GM19351 (cell line): ENCODE results near the gene EML5.
A peak's percentile ranks its signal among the peaks of the same experiment; 100 is the strongest.

Experiments used
- ATAC-seq: cut with Tn5 transposase; IDR thresholded peaks from one replicate; pipeline ENCODE4 v1.9.1; 2021; ENCODE audit warnings: mild to moderate bottlenecking, moderate library complexity; ENCODE audit not compliant: unreplicated experiment

EML5 gene

GRCh38 chr14:88729159-88729558, 63.6 kb downstream of the EML5 start:
- ATAC-seq, result no peak

DNA sequence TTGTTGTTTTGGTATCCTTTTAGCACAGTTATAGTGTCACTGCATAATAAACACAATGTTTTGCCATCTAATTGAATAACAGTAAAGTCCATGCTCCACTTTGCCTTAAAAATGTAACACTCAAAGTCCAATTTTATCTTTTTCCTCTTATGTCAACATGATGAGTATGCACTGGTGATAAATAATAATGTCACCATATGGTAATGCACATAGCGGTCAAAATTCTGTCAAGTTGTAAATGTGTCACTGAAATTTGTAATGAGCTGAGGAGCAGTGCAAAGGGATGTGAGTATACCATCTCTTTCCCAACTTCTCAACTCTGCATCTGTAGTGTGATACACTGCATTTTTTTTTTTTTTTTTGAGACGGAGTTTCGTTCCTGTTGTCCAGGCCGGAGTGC, 65.7 kb downstream of the EML5 start:
- ATAC-seq, result no peak

DNA sequence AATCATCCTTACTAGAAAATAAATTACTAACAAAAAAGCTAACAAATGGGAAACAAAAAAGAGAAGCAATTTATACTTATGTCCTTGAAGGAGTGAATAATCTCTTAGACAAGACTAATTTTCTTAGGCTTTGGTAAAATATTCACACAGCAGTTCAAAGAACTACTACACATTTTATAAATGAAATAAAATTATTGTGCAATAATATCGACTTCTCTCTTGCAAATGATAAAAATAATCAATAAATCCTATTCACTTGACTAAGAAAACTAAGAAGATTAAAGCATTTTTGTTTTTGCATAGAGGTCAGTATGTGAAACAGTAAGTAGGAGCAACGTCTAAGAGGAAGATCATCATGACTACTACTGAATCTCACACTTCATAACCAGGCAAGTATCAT, 82.0 kb downstream of the EML5 start:
- no peak for ATAC-seq

DNA sequence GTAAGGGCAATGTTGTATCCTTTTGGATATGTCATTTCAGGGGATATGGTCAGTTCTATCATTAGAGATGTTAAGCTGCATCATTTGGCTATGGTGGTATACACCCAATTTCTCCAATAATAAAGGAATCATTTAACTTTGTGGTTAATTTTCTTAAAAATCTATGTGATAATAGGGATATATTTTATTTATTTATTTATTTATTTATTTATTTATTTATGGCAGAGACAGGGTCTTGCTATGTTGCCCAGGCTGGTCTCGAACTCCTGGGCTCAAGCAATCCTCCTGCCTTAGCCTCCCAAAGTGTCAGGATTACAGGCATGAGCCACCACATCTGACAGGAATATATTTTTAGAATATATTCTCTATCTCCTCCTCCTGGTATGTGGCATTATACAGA, 85.7 kb downstream of the EML5 start:
- no peak for ATAC-seq

DNA sequence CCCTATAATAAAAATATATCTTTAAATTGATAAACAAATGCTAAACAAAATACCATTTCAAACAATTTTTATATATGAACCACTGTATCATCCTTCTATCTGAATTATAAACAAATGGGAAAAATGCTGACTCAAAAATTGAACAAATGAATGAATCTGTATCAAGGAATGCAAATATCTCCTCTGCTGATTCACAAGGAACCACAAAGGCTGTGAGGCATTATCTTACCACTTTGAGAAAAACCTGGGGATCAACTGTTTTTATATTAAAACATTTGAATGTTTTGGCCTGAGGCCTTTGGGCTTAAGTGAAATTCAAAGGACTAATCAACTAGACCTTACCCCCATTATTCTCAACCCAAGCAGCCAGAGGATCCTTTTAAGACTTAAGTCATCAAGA, 86.3 kb downstream of the EML5 start:
- ATAC-seq, result no peak

DNA sequence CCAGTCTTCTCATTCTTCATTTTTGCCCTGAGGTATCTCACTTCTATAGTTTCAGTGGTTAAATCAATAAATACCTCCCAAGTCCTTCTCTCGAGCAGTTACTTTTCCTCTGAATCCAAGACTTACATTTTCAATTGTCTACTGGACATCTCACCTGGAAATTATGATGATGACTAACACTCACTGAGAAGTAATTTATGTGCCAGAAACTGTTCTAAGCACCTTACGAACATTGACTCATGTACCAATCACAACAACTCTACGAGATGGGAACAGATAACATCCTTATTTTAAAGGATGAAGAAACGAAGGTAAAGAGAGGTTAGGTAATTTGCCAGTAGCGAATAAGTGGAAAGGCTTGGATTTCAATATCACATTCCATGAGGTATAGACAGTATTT, 94.1 kb downstream of the EML5 start:
- no peak for ATAC-seq

DNA sequence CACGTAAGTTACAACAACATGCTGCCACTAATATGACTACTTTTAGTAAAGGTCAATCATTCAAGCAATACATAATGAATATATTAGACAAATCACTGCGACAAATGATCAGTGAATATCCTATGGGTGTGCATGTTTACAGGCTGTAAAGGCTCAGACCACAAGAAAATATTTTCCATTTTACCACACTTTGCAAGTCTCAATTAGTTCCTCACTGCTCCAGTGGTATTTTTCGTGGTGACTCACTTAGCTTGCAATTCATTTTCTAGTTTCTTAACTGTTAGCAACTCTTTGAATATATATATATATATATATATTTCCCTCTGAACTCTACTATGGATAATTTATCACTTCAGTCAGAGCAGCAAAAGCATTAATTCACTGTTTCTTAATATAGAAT, 96.9 kb downstream of the EML5 start:
- ATAC-seq, result no peak

DNA sequence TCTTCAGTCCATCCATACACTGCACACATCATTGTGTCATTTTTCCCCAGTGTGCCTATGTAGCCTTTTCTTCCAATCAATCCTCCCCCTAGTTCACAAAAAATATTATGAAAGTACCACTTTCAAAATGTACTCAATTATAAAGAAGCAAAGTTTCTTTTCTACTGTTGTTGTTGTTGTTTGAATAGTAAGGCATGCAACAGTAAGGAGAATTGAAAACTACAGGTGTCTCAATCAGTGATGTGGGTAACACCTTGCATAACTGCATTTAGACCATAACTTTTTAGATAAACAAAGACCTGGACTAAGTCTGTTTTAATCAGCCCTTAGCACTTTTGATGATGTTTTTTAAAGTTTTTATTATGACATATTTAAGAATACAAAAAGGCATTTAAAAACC, 104.4 kb downstream of the EML5 start:
- ATAC-seq, result no peak

GRCh38 chr14:88683119-88683518, 109.6 kb downstream of the EML5 start:
- no peak for ATAC-seq

DNA sequence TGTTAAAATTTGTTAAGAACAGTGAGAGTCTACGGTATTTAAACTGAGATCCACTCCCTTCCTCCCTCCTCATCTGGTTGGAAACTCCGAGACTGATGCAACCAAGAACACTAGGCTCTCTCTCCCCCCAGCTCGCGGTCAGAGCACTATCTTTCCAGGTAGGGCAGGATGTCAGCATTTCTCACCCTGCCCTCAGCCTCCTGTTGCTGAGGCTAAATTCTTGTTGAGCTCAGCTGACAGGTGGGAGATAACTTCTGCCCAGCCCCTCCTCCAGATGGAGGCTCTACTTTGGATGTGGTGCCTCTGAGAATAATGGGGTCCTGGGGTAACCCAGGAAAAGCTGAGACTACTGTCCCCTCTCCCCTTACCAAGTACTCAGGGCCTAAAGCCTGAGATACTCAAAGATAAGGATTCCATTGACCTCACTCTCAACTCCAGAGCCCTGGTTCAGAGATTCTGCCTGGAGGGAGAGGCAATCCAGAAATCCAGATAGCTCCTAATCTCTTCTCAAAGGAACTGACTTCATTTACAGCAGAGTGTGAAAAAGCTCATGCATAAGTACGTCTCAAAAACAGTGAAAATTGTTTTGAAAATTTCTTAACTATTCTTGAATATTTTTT, 110.1 kb downstream of the EML5 start:
- ATAC-seq, result no peak

- no peak for ATAC-seq
These were observed 110.8 kb downstream of the EML5 start for GRCh38 chr14:88681755-88682494.

GRCh38 chr14:88669346-88669745, 123.4 kb downstream of the EML5 start:
- no peak for ATAC-seq

DNA sequence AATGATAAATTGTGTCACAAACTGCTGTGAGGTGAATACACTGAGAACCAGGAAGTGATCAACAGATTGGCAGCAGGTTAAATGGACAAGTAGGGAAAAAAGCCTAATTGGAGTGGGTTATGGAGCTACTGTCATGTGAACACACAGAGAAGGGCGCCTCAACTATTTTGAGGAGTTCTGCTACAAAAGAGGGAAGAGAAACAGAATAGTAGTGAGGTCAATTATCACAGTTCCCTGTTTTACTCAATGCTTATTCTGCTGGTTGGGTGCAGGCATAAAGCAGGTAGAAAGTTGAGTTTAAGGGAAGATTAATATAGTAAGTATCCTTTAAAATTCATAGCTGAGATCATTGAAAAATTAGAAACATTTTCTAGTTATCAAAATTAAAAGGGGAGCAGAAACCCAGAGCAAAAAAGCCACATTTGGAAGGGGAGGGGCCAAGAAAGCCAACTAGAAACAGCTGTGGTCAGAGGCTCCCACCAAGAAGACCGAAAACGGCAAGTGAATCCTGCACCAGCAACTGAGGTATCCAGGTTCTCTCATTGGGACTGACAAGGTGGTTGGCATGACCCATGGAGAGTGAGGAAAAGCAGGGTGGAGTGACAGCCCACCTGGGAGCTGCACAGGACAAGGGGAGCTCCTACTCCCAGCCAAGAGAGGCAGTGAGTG, 124.2 kb downstream of the EML5 start:
- ATAC-seq, result peak; percentile 69

DNA sequence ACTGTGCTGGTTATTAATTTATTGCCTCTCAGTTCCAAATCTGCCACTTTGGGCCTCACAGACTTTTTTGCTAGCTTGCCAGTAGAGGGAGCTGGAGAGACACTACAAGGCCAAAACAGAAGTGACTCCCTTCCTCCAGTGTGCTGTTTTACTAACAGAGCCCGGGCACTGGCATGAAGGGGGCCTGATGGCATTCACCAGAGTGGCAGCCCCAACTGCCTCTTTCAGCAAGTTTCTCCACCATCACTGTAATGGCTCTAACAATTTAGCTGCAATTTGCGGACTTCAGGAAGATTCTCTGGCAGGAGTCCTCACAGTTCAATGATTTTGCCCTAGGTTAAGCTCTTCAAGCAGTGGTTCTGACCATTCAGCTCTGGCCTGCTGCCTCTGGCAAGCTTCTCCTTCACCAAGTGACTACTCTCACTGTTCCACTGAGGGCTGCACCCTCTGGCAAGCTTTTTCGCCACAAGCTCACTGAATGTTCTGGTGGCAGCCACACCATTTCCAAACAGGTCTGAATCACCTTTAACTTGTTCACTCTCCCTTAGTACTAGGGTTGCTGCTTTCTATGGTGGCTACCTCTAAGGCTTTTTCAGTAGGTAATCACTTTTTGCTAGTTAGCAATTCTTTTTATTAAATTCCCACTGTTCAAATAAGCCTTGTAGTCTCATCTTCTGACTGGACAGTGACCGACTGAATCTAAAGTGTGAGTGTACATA, 125.0 kb downstream of the EML5 start:
- ATAC-seq, result peak; percentile 77

GRCh38 chr14:88660056-88660455, 132.7 kb downstream of the EML5 start:
- ATAC-seq, result no peak

GRCh38 chr14:88639221-88639620, 153.5 kb downstream of the EML5 start:
- ATAC-seq, result no peak

- no peak for ATAC-seq
These were observed 160.2 kb downstream of the EML5 start for GRCh38 chr14:88632512-88632911.

DNA sequence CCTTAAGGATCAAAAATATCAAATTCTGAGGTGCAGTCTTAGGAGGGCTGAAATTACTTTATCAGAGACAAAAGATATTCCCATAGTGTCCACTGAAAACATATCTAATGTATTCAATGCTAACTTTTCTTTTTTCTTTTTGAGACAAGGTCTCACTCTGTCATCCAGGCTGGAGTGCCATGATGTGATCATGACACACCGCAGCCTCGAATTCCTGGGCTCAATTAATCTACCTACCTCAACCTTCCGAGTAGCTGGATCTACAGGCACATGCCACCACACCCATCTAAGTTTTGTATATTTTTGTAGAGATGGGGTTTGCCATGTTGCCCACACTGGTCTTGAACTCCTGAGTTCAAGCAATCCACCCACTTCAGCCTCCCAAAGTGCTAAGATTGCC, 161.7 kb downstream of the EML5 start:
- ATAC-seq, result no peak

DNA sequence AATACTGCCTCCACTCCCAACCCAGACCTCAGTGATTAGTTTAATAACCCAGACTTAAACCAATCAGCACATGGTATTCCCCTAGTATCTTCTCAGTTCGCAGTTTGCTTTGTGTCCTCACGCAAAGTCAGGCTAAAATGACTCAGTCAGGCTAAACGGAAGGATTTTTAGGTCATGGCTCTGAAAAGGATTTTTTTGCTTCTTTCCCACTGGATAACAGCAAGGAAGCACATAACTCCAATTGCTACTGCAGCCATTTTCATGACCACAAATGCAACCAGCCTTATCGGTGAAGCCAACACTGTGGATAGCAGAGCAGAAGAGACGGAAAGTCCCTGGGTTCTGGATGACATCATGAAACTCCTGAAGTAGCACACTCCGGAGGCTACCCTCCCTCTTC, 162.2 kb downstream of the EML5 start:
- no peak for ATAC-seq

DNA sequence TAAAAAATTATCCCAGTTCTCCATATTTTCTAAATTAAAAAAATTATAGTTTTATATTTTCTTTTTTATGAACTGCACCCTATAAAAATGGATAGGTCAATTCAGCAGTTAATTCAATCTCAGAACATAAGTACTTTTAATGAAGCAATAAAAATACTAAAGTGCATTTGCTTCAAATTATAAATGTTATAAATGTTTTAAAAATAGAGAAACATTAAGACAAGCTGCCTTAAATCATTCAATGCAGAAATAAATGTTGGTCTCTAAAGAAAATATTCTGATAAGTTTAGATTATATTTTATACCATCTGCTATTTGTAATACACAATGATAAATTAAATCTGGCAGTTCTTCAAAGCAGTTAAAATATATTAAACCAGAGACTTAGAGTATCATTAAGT, 164.3 kb downstream of the EML5 start:
- no peak for ATAC-seq

GRCh38 chr14:88628033-88628432, 164.7 kb downstream of the EML5 start:
- peak; percentile 59 for ATAC-seq

DNA sequence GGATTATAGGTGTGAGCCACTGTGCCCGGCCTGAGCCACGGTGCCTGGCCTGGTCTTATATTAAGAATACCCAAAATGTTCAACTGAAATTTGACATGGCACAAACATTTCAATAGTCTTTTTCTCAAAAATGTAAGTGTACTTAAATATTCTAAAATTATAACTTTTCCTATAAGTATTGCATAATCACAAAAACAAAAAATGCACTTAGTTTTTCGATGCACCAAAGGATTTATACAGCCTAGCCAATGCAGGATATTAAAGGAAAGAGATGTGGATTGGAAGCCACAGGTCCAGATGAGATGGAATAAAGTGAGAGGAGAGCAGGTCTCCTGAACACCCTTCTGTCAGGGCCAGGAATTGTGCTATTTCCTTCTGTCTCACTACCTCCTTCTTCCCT, 167.1 kb downstream of the EML5 start:
- ATAC-seq, result no peak
